GM19238 (cell line): ENCODE results near the gene TRIM2.
"Not testable (repeated sequence)": the region's sequence is repeated elsewhere in the genome, so short reads cannot be mapped to it uniquely, and the experiment has no call there.

Source experiments
- DNase-seq: peaks from one replicate; pipeline ENCODE4 v3.0.0; 2011; ENCODE audit warnings: low spot score; ENCODE audit not compliant: insufficient read length

The TRIM2 gene

GRCh38 chr4:153204247-153204671 is at the start of gene TRIM2:
Gene TRIM2, plus strand, starts transcription at chr4:153204443. Its CDS starts 88 bp downstream, at chr4:153204531.
- DNase-seq = no peak

- no peak for DNase-seq
Measured at GRCh38 chr4:153155686-153156085, 48.6 kb upstream of the TRIM2 start.

- no peak for DNase-seq
Measured at GRCh38 chr4:153156263-153156662, 48.0 kb upstream of the TRIM2 start.

- DNase-seq = no peak
Measured at GRCh38 chr4:153156721-153157120, 47.5 kb upstream of the TRIM2 start.

- DNase-seq = no peak
Measured at GRCh38 chr4:153159016-153159415, 45.2 kb upstream of the TRIM2 start.

- DNase-seq = no peak
Measured at GRCh38 chr4:153159728-153160221, 44.5 kb upstream of the TRIM2 start.

GRCh38 chr4:153160821-153161220 is 43.4 kb upstream of the TRIM2 start:
- no peak for DNase-seq

GRCh38 chr4:153161226-153161963 is 42.8 kb upstream of the TRIM2 start:
- DNase-seq = no peak

GRCh38 chr4:153165236-153165635 is 39.0 kb upstream of the TRIM2 start:
- DNase-seq = not testable (repeated sequence)

- no peak for DNase-seq
Measured at GRCh38 chr4:153166716-153167501, 37.3 kb upstream of the TRIM2 start.

- DNase-seq = no peak
Measured at GRCh38 chr4:153169776-153170175, 34.5 kb upstream of the TRIM2 start.

GRCh38 chr4:153170407-153170806 is 33.8 kb upstream of the TRIM2 start:
- no peak for DNase-seq

GRCh38 chr4:153174821-153175567 is 29.2 kb upstream of the TRIM2 start:
- DNase-seq = no peak

GRCh38 chr4:153176938-153177337 is 27.3 kb upstream of the TRIM2 start:
- DNase-seq = no peak

GRCh38 chr4:153177841-153178240 is 26.4 kb upstream of the TRIM2 start:
- no peak for DNase-seq

GRCh38 chr4:153179100-153179499 is 25.1 kb upstream of the TRIM2 start:
- no peak for DNase-seq

GRCh38 chr4:153181293-153181692 is 22.9 kb upstream of the TRIM2 start:
- DNase-seq = no peak

- no peak for DNase-seq
Measured at GRCh38 chr4:153181700-153182099, 22.5 kb upstream of the TRIM2 start.

- DNase-seq = no peak
Measured at GRCh38 chr4:153183146-153183545, 21.1 kb upstream of the TRIM2 start.

GRCh38 chr4:153185331-153185852 is 18.9 kb upstream of the TRIM2 start:
- DNase-seq = no peak

- no peak for DNase-seq
Measured at GRCh38 chr4:153186046-153186728, 18.1 kb upstream of the TRIM2 start.
